Measurements from ENCODE around the gene JMJD6.

- no peak for TF ChIP-seq POLR2AphosphoS5 (IDR thresholded peaks at IDR 0.05; ENCODE audit: low read depth)
- TF ChIP-seq, protein P1, sequence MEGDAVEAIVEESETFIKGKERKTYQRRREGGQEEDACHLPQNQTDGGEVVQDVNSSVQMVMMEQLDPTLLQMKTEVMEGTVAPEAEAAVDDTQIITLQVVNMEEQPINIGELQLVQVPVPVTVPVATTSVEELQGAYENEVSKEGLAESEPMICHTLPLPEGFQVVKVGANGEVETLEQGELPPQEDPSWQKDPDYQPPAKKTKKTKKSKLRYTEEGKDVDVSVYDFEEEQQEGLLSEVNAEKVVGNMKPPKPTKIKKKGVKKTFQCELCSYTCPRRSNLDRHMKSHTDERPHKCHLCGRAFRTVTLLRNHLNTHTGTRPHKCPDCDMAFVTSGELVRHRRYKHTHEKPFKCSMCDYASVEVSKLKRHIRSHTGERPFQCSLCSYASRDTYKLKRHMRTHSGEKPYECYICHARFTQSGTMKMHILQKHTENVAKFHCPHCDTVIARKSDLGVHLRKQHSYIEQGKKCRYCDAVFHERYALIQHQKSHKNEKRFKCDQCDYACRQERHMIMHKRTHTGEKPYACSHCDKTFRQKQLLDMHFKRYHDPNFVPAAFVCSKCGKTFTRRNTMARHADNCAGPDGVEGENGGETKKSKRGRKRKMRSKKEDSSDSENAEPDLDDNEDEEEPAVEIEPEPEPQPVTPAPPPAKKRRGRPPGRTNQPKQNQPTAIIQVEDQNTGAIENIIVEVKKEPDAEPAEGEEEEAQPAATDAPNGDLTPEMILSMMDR (conservative IDR thresholded peaks at IDR 0.05; ENCODE audit: low read depth in 2 of 2) = no peak
- TF ChIP-seq, protein P2, sequence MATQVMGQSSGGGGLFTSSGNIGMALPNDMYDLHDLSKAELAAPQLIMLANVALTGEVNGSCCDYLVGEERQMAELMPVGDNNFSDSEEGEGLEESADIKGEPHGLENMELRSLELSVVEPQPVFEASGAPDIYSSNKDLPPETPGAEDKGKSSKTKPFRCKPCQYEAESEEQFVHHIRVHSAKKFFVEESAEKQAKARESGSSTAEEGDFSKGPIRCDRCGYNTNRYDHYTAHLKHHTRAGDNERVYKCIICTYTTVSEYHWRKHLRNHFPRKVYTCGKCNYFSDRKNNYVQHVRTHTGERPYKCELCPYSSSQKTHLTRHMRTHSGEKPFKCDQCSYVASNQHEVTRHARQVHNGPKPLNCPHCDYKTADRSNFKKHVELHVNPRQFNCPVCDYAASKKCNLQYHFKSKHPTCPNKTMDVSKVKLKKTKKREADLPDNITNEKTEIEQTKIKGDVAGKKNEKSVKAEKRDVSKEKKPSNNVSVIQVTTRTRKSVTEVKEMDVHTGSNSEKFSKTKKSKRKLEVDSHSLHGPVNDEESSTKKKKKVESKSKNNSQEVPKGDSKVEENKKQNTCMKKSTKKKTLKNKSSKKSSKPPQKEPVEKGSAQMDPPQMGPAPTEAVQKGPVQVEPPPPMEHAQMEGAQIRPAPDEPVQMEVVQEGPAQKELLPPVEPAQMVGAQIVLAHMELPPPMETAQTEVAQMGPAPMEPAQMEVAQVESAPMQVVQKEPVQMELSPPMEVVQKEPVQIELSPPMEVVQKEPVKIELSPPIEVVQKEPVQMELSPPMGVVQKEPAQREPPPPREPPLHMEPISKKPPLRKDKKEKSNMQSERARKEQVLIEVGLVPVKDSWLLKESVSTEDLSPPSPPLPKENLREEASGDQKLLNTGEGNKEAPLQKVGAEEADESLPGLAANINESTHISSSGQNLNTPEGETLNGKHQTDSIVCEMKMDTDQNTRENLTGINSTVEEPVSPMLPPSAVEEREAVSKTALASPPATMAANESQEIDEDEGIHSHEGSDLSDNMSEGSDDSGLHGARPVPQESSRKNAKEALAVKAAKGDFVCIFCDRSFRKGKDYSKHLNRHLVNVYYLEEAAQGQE (IDR thresholded peaks at IDR 0.05; ENCODE audit: unreplicated experiment) = no peak
- TF ChIP-seq EZH2phosphoT487 (IDR thresholded peaks at IDR 0.05; ENCODE audit: unreplicated experiment) = no peak
- no peak for TF ChIP-seq EZH2 (IDR thresholded peaks at IDR 0.05; ENCODE audit: low read depth, unreplicated experiment)
- TF ChIP-seq STAT1 (IDR thresholded peaks at IDR 0.05; ENCODE audit: unreplicated experiment) = no peak
- TF ChIP-seq CREB1 (CRISPR knock-in tag; IDR thresholded peaks at IDR 0.05; ENCODE audit: low read depth) = no peak
- no peak for TF ChIP-seq ETS1 (IDR thresholded peaks at IDR 0.05)
Observed at GRCh38 chr17:76757256-76757655, 30.9 kb upstream of the JMJD6 start.

Data from GM23338 (cell line).